Measurements from ENCODE around the gene ARCN1.

The ARCN1 gene

DNA sequence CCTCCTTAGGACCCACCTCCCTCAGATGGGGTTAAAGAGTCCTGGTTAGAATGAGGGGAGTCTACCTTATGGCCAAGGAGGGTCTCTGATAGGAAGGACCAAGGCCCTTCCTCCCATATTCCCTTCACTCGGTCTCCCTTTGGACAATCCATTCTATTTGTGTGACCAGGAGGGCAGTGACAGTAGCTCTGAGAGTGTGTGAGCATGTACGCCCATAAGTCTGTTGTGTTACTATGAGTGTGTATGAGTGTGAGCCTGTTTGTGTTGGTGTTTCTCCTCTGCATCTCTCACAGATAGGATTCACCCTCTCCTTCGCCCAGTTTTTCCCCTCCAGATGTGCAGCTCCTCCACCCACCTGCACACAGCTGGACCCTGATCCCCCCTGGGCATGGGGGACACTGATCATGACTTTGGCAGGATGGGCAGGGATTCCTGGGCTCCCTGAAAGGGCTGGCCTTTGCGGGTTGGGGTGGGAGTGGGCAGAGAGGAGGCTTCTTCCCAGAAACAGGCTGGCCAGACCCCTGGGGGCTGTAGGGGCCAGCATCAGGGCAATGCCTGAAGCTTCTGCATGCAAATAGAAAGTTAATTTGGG is 49.7 kb downstream of the ARCN1 start:
- no peak for DNase-seq

DNA sequence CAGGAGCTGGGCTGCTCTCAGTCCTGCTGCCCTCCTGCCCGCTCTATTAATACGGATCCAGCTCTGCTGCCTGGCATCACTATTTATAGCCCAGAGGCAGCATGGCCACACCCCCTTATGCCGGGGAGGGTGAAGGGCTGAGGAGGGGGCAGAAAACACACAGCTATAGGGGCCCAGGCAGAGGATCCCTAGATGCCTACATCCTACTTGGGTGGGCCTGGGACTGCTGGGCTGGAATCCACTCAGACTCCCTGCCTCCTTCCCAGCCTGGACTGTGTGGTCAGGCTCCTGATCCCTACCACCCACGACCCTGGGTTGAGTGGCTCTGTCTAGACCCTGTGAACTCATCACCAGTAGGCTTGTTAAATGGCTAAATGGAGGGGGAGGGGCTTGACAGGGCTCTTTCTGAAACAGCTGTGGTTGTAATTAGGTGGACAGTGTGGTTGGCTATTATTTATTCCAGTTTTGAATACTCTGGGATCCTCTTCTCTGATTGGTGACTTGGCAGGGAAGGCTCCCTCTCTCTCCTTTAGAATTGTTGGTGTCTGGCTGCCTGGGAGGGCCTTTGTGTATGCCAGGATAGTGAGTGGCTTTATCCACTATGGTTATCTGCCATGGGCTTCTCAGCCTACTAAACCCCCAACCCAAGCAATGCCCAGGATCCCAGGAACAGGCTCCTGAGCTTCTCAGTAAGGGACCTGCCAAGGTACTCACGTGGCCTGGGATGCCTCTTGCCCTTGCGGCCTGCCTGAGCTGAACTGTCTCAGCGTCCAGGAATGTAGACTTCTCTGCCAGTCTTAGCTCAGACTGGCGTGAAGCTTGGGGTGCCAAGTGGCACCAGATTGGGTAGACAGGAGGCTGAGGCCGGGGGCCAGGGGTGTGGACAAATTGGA is 50.4 kb downstream of the ARCN1 start:
- DNase-seq = no peak

DNA sequence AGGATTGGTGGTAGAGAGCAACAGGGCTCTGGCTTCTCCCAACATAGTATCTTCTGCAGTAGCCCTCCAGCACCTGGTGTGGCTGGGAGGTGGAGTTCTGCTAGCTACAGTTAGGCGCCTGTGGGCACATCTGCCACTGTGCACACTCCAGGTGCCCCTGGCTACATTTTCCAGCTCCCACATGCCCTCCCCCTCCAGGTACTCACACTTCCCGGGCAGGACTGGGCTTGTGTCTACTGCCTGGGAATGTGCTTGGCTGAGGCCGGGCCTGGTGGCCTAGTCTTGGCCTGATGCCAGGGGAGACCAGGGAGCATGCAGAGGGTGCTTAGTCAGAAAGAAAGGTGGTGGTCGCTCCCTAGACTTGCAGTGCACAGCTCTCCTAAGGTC is 51.1 kb downstream of the ARCN1 start:
- DNase-seq = no peak

DNA sequence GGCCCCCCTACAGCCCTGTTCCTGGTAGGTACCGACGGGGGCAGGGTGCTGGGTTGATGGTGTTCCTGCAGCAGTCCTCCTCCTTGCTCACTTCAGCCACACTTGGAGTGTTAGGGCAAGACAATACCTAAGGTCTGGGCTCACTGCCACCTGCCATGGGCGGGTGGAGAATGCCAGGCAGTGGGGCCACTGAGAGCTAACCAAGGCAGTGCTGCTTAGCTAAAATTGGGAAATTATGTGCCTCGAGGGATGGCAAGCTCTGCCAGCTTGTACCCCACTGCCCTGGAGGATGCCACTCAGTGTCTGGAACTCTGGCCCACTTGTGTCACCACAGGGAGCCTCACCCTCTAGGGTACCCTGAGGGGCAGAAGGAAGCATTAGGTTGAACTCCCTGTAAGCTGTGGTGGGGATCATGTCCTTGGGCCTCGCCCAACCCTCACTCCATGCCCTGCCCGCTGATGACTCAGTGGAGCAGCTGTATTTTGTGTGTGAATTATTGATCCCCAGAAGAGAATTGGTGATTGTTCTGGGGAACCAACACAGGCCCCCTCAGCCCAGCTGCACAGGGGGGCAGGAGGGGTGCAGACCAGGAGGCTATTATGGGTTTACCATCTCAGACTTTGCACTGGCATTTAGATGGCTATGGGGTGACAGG is 53.0 kb downstream of the ARCN1 start:
- no peak for DNase-seq

DNA sequence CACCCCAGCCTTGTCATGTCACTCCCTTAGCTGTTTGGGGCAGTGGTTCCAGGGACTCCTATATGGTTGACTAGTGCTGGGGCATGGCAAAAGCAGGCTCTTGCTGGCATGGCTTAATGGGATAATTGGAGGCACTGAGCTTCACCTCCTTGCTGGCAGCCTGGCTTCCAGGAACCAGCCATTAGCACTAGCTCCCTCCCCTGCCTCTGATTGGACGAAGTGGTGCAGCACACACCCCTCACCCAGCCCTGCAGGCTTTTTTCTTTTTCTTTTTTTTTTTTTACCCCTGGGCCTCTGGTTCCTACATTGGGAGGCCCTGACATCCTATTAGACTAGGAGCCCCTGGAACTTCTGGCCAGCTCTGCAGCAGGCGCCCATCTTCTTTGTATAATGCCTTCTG is 53.8 kb downstream of the ARCN1 start:
- no peak for DNase-seq

DNA sequence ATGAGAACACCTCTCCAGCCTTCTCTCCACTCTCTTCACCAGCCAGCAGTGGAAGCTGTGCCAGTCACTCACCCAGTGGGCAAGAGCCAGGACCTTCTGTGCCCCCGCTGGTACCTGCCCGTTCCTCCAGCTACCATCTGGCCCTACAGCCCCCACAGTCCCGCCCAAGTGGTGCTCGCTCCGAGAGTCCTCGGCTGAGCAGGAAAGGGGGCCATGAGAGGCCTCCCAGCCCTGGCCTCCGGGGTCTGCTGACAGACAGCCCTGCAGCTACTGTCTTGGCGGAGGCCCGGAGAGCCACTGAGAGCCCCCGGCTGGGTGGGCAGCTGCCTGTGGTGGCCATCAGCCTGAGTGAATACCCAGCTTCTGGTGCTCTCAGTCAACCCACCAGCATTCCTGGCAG is 55.4 kb downstream of the ARCN1 start:
- DNase-seq = no peak

DNA sequence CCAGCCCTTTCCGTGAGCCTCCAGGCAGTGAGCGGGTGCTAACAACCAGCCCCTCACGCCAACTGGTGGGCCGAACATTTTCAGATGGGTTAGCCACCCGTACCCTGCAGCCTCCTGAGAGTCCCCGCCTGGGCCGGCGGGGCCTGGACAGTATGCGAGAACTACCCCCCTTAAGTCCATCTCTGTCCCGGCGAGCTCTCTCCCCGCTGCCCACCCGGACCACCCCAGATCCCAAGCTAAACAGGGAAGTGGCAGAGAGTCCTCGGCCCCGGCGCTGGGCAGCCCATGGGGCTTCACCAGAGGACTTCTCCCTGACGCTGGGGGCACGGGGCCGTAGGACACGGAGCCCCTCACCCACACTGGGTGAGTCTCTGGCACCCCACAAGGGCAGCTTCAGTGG is 55.8 kb downstream of the ARCN1 start:
- no peak for DNase-seq

DNA sequence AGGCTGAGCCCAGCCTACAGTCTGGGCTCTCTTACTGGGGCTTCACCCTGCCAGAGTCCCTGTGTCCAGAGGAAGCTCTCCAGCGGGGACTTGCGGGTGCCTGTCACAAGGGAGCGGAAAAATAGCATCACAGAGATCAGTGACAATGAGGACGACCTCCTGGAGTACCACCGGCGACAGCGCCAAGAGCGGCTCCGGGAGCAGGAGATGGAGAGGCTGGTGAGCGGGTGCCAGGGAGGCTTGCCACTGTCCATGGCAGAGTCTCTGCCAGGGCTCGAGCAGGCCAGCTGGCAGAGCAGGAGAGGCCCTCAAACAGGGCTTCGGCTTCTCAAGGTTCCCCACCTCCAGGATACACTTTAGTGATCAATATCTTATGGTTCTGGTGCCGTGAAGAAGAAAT is 56.2 kb downstream of the ARCN1 start:
- no peak for DNase-seq

DNA sequence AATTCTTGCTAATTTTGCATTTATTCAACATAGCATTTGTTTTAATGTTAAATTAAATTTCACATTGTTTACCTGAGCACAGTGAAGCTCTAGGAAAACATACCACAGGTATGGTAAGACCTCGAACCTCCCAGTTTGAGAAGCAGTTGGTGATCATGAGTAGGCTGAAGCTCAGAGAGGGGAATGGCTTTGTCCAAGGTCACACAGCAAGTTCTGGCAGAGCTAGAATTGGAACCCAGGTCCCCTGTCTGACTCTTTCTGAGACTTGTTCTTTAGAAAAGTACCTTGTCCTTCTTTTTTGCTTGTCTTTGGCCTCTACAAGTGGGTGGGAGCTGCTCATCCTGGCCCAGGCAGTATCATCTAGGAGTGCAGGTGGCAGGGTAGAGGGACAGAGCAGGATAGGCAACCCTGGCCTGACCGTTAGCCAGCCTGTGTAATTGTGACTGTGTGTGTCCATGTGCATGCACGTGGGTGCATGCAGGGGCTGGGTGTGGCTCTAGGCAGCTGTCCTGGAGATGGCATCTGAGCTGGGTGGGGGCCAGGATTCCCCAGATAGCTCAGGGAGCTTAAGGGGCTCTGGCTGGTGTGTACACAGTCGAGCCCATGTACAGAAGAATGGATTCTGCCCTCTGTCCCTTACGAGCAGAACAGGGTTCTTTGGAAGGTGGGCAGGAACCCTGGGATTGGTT is 56.8 kb downstream of the ARCN1 start:
- no peak for DNase-seq

DNA sequence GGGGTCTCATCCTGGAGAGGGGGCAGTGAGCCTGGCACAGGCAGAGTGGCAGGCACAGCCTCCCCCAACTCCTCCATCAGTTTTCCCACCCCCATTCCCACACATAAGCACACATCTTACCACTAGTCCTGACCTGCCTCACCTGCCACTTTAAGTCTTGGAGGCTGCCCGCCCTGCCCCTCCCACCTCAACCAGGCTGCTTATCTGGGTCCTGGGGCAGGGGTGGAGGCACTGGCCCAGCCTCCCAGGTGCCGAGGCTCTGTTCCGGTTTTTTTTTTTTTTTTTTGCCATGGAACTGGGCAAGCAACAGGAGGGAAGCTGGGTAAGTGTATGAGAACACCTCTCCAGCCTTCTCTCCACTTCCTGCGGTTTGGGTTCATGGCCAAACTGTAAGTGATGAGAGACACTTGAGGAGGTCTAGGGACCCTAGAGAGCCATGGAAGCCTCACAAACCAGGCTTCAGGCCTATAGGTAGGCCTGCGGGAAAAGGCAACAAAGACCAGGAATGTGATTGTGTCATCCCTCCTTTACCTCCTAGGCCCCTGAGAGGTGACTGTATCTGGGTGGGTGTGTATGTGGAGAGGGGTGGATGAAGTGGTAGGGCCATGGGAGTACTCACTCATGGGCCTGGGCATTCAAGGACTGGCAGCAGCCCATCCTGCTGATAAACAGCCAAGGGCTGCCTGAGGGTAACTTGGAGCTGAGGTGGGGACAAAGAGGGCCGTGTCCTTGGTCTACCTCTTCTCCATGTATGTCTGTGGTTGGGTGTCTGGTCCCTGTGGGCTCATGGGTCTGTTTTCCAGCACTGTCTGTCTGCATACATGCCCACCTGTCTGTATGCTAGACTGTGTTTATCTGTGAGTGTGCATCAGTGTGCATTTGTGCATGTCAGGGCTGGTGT is 57.8 kb downstream of the ARCN1 start:
- no peak for DNase-seq

DNA sequence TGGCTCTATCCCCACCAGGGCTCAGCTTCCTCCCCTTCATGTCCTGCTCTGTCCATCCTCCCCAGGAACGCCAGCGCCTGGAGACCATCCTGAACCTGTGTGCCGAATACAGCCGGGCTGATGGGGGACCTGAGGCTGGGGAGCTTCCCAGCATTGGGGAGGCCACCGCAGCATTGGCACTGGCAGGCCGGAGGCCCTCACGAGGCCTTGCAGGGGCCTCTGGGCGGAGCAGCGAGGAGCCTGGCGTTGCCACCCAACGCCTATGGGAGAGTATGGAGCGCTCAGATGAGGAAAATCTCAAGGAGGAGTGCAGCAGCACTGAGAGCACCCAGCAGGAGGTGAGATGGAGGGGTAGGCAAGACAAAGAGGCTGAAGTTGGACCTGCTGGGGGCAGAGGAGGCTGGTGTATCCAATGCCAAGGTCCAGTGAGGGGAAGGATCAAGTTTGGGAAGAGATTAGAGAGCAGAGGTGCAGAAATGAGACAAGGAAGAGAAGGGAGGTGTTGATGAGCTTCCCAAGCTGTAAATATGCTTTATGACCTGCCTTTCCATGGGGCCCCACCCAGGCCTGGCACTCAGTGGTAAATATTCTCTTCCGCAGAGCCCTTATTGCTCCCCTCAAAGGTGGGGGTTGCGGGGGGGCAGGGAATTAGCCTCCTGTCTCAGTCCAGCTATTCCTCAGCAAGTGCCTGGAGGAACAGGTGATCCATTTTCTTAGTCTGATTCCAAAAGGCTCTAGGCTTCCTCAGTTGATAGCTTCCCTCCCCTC is 59.1 kb downstream of the ARCN1 start:
- DNase-seq = no peak

DNA sequence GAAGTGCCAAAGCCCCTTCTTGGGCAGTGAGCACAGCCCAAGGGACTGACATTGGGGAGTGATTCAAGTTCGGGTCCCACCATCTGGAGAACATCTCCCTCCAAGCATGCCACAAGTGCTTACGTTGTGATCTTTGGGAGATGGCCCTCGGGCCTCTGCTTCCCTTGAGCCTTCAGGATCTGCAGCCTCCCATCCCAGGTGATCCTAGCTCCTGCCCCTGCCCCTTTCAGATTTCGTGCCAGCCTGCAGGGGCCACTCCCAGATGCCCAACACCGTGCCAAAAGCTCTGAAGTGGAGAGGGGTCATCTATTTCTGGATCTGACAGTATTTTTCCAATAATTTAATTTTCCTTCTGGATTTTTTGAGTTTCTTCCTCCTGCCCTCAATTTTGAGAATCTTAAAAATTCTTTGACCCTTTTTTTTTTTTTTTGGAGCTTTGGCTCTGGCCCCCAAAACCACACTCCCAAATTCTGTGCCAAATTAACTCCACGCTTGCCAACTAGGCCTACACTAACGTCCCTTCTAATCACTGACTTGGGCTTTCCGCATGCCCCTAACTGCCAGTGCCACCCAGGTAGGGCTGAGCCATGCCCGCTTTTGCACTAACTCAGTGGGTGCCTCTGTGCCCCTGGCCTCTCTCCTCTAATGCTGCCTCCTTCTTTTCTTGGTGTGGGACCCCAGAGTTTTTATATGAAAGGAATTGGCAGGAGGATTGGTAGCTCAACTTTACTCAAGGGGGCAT is 60.5 kb downstream of the ARCN1 start:
- DNase-seq = no peak

DNA sequence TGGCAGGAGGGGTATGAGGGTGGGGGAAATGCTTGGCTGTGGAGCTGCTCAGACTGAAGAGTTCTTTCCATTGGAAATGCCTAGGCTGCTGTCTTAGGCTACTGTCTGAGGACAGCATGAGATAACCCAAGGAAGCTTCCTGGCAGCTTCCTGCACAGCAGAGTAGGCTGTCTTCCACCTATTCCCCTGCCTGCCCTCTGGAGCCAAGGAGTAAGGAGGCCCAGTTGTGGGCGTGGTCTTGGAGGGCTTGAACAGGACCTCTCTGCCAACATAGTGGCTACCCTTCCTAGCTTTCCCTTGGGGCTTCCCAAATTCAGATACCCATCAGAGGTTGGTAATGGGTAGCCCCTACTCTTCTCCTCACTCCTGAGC is 61.1 kb downstream of the ARCN1 start:
- DNase-seq = no peak

DNA sequence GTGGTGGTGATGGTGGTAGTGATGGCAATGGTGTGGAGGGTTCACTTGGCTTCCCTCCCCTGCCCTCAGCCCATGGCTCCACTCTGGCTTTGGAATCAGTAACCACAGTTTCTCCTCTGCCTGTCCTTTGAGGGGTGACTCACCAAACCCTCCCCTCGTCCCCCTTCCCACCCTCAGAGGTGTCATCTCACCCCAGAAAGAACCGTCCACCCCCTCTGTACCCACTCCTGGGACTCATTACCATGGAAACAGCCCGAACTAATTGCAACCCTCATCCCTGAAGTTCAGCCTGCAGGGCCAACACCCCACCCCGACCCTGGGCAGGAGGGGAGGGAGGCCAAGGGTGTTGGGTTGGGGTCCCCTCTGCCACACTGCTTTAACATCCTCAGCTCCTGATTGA is 61.8 kb downstream of the ARCN1 start:
- DNase-seq = no peak

DNA sequence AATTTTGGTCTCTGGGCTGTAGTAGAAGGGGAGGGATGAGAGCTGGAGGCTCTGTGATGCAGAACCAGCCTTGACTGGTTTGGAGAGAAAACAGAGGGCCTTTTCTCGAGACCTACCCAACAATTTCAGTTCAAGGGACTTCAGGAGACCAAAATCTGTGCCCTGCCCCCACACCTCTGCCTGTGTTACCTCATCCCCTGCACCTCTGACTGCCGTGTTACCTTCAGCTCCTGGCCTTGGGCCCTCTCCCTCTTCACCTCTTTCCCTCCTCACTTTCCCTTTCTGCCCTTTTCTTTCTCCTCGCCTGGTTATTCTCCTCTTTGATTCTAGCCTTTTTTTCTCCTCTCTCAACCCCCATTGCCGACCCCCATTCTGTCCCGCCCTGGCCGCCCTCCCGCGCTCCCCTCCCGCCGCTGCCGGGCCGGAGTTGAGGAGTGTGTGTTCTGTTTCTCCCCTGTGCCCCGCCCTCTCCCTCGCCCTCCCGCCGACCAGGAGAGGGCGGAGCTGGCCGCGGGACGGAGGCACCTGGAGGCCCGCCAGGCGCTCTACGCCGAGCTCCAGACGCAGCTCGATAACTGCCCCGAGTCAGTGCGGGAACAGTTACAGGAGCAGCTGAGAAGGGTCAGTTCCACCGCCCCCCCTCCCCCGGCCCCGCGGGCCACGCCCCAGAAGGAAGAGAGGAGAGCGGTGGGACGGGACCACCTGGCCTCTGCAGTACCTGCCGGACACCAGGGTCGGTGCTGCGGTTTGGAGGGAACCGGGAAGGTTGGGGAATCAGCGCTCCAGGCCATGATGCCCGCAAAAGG is 62.4 kb downstream of the ARCN1 start:
- no peak for DNase-seq

DNA sequence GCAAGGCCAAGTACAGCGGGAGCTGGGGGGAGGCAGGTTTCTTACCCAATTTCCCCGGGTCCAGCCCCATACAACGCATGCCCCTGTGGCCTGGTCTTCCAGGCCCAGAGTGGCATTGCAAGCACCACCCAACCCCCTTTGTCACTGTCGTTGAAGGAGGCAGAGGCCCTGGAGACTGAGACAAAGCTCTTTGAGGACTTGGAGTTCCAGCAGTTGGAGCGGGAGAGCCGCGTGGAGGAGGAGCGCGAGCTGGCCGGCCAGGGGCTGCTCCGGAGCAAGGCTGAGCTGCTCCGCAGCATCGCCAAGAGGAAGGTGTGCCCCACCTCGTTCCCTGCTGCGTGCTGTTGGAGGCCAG is 63.0 kb downstream of the ARCN1 start:
- no peak for DNase-seq

DNA sequence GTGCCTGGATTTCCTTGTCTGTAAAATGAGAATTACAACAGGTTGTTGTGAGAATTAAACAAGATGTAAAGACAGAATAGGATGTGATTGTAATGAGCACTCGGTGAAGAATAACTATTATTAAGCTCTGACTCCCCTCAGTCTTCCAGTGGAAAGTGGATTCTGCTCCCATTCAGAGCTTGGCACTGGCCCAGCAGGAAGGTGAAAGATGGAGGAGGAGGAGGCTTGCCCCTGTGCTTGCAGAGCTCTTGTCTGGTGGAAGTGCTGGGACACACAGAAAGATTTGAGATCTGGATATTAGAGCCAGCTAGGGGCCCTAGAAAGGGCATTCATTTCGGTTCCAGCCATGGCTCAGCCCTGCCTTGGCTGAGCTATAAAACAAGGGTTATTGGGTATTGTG is 63.4 kb downstream of the ARCN1 start:
- no peak for DNase-seq

DNA sequence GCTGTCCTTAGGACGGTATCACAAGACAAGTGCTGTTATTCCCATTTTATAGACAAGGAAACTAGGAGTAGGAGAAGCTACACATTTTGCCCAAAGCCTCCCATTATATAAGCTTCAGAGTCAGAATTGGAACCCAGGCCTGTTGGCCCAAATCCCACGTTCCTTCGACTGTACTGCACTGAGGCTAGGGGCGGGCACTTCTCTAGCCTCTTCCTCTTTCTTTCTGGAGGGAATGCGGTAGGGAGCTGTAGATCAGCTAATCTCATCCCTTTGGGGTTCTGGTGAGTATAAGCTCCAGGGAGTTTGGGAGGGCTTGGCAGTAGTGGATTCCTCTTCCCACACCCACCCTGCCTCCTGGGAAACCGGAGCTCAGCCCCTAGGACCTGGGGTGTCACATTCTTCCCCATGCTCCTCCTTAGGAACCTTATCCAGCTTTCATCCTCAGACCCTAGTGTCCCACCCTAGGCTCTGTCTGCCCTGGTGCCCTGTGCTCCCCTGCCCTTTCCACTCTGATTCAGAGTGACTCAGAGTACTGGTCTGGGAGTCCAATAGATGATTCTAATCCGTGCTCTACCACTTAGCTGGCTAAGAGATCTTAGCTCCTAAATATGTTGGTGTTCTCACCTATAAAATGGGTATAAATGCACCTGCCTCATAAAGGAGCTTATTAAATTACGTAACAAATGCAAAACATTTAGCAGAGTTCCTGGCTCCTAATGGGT is 64.5 kb downstream of the ARCN1 start:
- DNase-seq = no peak

DNA sequence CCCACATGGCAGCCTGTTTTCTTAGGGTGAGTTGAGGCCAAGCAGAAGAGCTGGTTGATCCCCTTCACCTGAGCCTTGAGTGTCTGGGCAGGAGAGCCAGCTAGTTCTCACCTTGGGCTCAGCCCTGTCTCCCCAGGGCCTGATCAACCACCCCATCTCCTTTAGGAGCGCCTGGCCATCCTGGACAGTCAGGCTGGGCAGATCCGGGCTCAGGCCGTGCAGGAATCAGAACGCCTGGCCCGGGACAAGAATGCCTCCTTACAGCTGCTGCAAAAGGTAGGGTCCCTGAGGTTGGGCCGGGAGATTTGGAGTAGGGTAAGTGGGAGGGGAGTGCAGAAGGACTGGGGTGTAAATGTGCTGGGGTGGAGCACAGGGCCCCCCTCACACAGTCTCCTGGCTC is 66.5 kb downstream of the ARCN1 start:
- no peak for DNase-seq

DNA sequence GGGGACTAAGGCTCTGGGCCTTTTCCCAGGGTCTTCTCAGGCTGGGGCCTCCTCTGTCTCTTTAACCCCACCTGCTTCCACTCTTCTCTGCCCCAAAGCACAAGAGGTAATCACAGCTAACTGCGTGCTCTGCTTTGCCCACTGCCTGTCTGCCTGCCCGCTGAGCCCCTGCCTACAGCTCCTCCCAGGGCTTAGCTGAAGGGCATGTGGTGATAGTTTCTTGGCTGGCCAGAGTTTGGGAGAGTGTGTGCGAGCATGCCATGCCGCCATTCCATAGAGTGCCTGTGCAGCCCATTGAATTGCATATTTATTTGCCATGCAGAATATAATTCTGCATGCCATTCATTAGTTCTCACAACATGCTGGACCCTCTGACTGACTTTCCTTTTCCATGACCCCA is 67.7 kb downstream of the ARCN1 start:
- DNase-seq = no peak
